GM21576 (cell line): ENCODE measurements around the gene STX2.
A peak's percentile ranks its signal among the peaks of the same experiment; 100 is the strongest.

Source experiments
- ATAC-seq: cut with Tn5 transposase; IDR thresholded peaks from one replicate; pipeline ENCODE4 v1.9.1; 2021; ENCODE audit warnings: mild to moderate bottlenecking, moderate library complexity; ENCODE audit not compliant: unreplicated experiment

STX2 gene

DNA sequence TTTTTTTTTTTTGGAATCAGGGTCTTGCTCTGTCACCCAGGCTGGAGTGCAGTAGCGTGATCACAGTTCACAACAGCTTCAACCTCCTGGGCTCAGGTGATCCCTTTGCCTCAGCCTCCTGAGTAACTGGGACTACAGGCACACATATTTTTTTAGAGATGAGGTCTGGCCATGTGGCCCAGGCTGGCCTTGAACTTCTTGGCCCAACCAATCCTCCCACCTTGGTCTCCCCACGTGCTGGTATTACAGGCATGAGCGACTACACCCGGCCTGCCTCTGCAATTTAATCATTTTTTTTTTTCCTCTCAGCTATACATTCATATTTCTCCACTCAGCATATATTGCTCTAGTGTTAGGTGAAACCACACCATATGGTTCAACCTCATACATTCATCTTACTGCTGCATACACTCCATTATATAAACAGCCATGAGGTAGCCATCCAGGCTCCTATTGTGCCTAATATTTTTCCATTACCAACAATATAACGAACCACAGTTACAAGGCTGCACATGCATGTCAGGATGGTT, 7.1 kb downstream of the STX2 start:
- ATAC-seq = no peak

DNA sequence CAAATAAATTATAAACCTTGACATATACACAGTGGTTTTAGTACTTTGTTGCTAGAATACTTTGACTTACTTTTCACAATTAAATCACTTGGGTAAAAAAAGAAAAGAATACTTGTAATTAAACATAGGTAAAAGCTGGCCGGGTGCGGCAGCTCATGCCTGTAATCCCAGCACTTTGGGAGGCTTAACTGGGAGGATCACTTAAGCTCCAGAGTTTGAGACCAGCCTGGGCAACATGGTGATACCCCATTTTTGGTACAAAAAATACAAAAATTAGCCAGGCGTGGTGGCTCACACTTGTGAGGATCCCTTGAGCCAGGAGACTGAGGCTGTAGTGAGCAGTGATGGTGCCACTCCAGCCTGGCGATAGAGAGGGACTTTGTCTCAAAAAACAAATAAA, 7.8 kb downstream of the STX2 start:
- no peak for ATAC-seq

GRCh38 chr12:130830246-130830551, 8.9 kb downstream of the STX2 start:
- no peak for ATAC-seq

GRCh38 chr12:130829391-130830245, 9.4 kb downstream of the STX2 start:
- no peak for ATAC-seq

GRCh38 chr12:130828895-130829294, 10.2 kb downstream of the STX2 start:
- ATAC-seq = no peak

DNA sequence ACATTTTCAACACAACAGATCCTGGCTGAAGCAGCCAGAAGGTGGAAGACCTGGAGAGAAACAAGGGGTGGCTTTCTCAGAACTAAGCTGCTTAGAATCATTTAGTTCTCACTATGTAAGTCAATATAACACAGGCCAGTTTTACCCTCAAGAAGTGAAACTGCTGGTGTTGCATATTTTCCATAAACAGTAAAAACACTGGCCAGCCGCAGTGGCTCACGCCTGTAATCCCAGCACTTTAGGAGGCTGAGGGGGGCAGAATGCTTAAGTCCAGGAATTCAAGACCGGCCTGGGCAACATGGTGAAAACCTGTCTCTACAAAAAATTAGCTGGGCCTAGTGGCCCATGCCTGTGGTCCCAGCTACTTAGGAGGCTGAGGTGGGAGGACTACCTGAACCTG, 11.6 kb downstream of the STX2 start:
- ATAC-seq = no peak

DNA sequence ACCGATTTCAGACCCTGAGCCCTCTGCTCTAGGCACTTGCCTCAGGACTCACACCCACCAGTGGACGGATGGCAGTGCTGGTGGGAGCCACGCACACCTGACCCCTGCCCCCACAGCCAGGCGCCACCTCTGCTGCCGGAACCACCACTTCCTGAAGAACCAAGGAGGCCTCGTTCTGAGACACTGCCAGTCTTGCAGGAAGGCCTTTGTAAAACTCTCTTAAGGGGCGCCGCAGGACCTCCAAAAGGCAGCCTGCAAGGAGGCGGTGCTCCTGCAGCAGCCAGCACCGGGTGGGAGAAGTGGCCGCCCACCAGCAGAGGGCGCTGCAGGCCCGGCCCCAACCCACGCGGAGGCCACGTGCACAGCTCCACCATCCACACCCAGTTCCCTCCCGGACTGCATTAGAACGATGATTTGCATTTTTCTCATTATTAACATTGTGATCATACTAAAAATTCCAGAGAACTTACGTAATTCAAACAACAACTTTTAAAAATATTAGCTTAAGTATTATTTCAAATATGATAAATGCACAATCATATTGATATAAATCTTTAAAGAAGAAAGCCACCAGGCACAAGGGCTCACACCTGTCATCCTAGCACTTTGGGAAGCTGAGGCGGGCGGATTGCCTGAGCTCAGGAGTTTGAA, 12.8 kb downstream of the STX2 start:
- ATAC-seq = no peak

DNA sequence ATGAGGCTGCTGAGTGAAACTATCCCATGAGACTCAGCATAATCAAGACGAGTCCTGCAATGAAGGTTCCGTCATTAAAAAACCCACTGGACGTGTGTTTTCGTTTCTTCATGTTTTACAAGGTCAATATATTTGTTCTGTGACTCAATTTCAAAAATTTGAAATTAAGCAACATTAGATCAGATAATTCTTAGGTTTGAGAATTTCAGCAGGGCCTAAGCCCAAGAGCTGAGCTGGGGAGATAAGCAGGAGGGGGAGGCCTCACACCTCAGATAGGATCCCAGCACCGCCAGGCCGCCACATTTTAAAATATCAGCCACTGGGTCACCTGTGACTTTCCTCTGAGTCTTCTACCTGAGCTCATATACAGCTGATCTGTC, 13.3 kb downstream of the STX2 start:
- ATAC-seq = no peak

DNA sequence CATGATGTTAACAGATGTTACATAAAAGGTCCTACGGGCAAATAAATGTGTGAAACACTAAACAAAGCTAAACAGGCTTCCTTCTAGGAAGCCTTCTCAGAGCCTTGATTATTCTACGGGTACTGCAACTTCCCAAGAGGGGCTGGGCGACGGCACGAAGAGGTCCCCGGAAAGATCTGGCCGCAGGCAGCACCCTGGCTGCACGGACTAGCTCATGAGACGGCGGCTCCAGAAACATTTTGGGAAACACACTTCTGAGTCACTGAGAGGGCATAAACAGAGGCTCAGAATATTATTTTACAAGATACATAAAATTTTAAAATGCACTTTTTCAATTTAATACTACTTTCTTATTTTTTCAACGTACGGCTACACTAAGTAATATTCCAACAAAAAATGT, 19.4 kb downstream of the STX2 start:
- ATAC-seq = no peak

GRCh38 chr12:130818635-130819576, 20.1 kb downstream of the STX2 start:
- peak; percentile 80 for ATAC-seq

DNA sequence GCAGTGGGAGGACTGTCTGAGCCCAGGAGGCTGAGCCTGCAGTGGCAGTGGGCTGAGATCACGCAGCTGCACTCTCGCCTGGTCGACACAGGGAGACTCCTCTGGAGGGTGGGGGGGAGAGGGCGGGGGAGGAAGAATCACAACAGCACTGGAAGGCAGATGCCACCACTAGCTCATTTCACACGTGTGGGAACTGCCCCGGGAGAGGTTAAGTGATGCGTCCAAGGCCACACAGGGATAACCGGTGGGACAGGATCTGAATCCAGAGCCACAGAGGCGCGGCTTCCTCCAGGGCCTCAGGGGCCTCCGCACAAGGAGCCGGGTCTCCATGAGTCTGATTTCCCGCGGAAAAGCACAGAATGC, 20.8 kb downstream of the STX2 start:
- peak; percentile 1 for ATAC-seq

DNA sequence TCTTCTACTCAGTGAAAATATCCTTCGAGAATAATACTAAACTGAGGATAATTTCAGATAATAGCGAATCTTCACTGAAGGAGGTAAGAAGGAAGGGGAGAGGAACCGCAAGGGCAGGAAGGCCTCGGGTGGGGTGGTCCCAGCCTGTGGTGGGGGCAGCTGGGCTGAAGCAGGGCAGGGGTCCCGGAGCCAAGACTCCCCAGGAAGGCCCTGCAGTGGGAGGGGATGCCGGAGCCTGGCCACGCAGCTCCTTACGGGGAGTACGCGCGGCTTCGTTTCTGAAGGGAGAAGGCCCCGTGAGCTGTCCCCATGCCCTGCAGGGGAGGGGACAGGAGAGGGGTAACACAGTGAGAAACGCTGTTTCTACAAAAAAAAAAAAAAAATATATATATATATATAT, 21.2 kb downstream of the STX2 start:
- ATAC-seq = no peak

DNA sequence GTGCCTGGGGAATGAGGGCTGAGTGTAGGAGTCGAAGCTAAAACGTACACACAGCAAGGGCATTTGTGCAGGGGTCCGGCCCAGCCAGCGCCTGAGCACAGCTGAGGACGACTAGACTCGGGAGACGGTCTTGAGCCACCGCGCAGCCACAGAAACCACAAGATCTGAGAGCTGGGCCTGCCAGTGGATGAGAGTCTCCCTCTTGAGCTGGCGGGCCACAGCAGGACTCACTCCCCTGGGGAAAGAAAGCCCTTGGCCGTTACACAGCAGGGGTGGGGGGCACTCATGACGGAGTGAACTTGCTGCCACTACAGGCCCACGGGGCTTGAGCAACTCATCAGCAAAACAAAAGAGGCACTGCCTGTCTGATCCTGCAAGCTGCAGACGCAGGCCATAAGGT, 23.0 kb downstream of the STX2 start:
- no peak for ATAC-seq

DNA sequence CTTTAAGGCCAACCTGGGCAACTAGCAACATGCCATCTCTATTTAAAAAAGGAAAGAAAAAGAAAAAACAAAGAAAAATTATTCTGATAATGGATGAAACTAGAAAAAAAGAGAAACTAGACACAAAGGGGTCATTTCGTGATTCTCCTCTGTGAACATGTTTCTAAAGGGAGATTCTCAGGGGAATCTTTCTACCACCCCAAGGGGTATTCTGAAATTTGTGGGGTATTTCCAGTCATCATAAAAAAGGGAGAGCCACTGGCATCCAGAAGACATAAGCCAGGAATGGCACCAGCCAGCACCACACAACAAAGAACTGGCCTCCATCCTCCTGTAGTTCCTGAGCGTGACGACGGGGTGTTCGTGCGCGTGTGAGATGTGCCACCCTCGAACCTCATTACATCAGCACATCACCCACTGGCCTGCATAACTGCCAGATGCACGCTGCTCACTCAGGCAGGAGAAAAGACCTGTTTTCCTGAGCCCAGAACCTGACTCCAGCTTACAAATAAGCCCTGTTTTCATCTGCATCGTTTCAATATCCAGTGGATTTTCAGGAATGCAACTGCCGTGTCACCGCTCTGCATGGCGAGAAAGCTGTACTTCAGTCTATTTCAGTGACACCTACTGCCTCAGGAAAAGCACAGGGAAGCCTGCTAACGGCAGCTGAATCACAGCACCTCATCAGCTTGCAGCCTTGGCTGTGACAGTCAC, 23.9 kb downstream of the STX2 start:
- no peak for ATAC-seq

DNA sequence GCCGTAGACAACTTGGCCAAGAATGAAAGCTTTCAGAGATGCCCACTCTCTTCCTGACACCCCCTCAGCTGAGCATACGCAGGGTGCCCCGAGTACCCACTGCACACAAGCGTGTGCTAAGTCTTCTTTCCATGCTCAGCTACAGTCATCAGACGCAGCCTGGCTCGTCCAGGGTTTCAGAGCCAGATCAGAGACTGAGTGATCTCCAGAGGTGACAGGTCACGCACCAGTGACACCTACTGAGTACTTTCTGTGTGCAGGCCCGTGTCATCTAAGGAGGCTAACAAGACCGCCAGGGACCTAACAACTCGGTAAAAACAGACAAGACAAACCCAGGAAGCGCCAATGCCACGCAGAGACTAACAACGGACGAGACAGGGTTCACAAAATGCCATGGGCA, 25.1 kb downstream of the STX2 start:
- ATAC-seq = no peak

- no peak for ATAC-seq
These were observed 25.6 kb downstream of the STX2 start for GRCh38 chr12:130813436-130813835.

DNA sequence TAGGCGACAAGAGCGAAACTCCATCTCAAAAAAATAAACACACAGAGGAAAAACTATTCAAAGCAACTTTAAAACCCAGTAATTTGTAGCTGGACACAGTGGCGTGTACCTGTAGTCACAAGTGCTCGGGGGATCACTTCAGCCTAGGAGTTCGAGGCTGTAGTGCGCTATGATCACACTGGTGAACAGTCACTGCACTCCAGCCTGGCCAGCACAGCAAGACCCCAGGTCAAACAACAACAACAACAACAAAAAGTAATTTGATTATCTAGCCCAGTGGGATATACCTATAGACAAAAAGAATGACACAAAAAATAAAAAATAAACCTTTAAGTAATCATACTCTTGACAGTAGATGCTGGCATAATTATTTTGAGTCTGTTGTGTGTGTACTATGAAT, 29.3 kb downstream of the STX2 start:
- no peak for ATAC-seq

- no peak for ATAC-seq
These were observed 31.7 kb downstream of the STX2 start for GRCh38 chr12:130807309-130807708.

GRCh38 chr12:130806574-130806973, 32.5 kb downstream of the STX2 start:
- ATAC-seq = no peak

- ATAC-seq = no peak
These were observed 33.4 kb downstream of the STX2 start for GRCh38 chr12:130805635-130806034.

DNA sequence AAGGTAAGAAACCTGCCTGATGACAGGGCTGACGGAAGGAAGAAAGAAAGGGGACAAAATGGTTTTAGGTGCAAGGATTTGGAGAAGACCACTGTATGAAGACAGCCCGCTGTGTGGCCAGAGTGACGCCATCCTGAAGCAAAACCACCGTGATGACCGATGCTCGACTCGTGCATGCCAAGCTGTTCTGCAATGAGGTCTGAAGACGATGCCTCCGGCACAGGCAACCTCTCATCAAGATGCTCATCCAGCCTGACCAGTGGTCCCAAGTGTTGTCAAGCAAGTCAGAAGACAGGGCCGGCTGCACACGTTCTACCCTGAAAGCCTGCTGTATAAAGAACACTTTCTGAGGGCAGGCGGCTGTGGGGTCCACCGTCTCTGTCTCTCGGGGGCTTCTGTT, 34.8 kb downstream of the STX2 start:
- ATAC-seq = no peak
